WTC11 (cell line): ENCODE results near the gene OR6J1.
"Not testable (repeated sequence)": the region's sequence is repeated elsewhere in the genome, so short reads cannot be mapped to it uniquely, and the experiment has no call there.

ENCODE experiments used
- CDX4 ChIP-seq: fragments of 250-450 bp; sonication (Bioruptor Pico); IDR thresholded peaks from 2 replicates; pipeline ENCODE4 v1.9.0; 2021; ENCODE audit warnings: moderate library complexity, mild to moderate bottlenecking, inconsistent platforms, borderline replicate concordance
- CREB1 ChIP-seq: sonication (generic); formaldehyde crosslinking; IDR thresholded peaks from 2 replicates; pipeline ENCODE4 v1.8.0; 2023; ENCODE audit warnings: mild to moderate bottlenecking, missing genetic modification reagents
- CTCF ChIP-seq: fragments of 200-600 bp; IDR thresholded peaks from 2 replicates; pipeline ENCODE4 v1.8.0; 2022; ENCODE audit warnings: antibody characterized with exemption
- ESRRA ChIP-seq: sonication (generic); formaldehyde crosslinking; IDR thresholded peaks from 2 replicates; pipeline ENCODE4 v1.8.1; 2022; ENCODE audit warnings: mild to moderate bottlenecking, missing genetic modification reagents, borderline replicate concordance
- MAX ChIP-seq: sonication (generic); formaldehyde crosslinking; IDR thresholded peaks from 2 replicates; pipeline ENCODE4 v1.8.0; 2022; ENCODE audit warnings: mild to moderate bottlenecking, missing genetic modification reagents
- MYBL2 ChIP-seq: sonication (generic); formaldehyde crosslinking; IDR thresholded peaks from 2 replicates; pipeline ENCODE4 v1.8.1; 2023; ENCODE audit warnings: mild to moderate bottlenecking, moderate library complexity, missing genetic modification reagents
- NFYB ChIP-seq: sonication (generic); formaldehyde crosslinking; conservative IDR thresholded peaks from 2 replicates; pipeline ENCODE4 v1.8.0; 2022; ENCODE audit warnings: low read depth, missing genetic modification reagents
- NR1H2 ChIP-seq: sonication (generic); formaldehyde crosslinking; IDR thresholded peaks from 2 replicates; pipeline ENCODE4 v1.9.0; 2021; ENCODE audit warnings: mild to moderate bottlenecking, moderate library complexity, missing genetic modification reagents
- SOX15 ChIP-seq: fragments of 250-450 bp; sonication (Bioruptor Pico); IDR thresholded peaks from 2 replicates; pipeline ENCODE4 v1.9.0; 2021; ENCODE audit warnings: mild to moderate bottlenecking
- SP1 ChIP-seq: sonication (generic); formaldehyde crosslinking; conservative IDR thresholded peaks from 2 replicates; pipeline ENCODE4 v1.8.1; 2022; ENCODE audit warnings: missing genetic modification reagents
- STAT6 ChIP-seq: sonication (generic); formaldehyde crosslinking; conservative IDR thresholded peaks from 2 replicates; pipeline ENCODE4 v1.8.1; 2023; ENCODE audit warnings: mild to moderate bottlenecking, low read depth, missing genetic modification reagents, moderate library complexity
- TCF7 ChIP-seq: sonication (generic); formaldehyde crosslinking; IDR thresholded peaks from 2 replicates; pipeline ENCODE4 v1.8.0; 2022; ENCODE audit warnings: mild to moderate bottlenecking, low read depth, missing genetic modification reagents, moderate library complexity
- ZNF396 ChIP-seq: fragments of 250-450 bp; sonication (Bioruptor Pico); IDR thresholded peaks from 2 replicates; pipeline ENCODE4 v1.8.0; 2021; ENCODE audit warnings: mild to moderate bottlenecking, moderate library complexity, borderline replicate concordance

GRCh38 chr14:22686176-22686611 is 42.0 kb upstream of the OR6J1 start:
- TF ChIP-seq STAT6 (CRISPR knock-in tag); TCF7 (CRISPR knock-in tag); NR1H2; SOX15 (CRISPR knock-in tag); CTCF; NFYB (CRISPR knock-in tag); SP1 (CRISPR knock-in tag); CREB1 (CRISPR knock-in tag); CDX4; MAX; ZNF396 (CRISPR knock-in tag); MYBL2 (CRISPR knock-in tag); ESRRA: not testable (repeated sequence)
